Neural cell (in vitro differentiated cells): ENCODE results near the gene SERPINB5.

Source experiments
- CTCF ChIP-seq: fragments of 450-650 bp; IDR thresholded peaks from 2 replicates; pipeline ENCODE4 v1.5.1; 2014; ENCODE audit warnings: antibody characterized with exemption, mild to moderate bottlenecking, moderate library complexity; ENCODE audit not compliant: poor library complexity, severe bottlenecking
- EP300 ChIP-seq: fragments of 450-650 bp; conservative IDR thresholded peaks from 2 replicates; pipeline ENCODE4 v1.6.1; 2014; ENCODE audit warnings: antibody characterized with exemption, mild to moderate bottlenecking, moderate library complexity; ENCODE audit not compliant: poor library complexity, severe bottlenecking
- EZH2 ChIP-seq: fragments of 200-600, 300-800 bp; shearing (Covaris generic), sonication (generic); IDR thresholded peaks from 2 replicates; pipeline ENCODE4 v1.6.1; 2014; ENCODE audit warnings: antibody characterized with exemption, low read length, borderline replicate concordance, mild to moderate bottlenecking; ENCODE audit not compliant: insufficient read depth, poor library complexity, severe bottlenecking
- MXI1 ChIP-seq: fragments of 450-650 bp; conservative IDR thresholded peaks from 2 replicates; pipeline ENCODE4 v1.6.1; 2014; ENCODE audit warnings: antibody characterized with exemption, mild to moderate bottlenecking; ENCODE audit not compliant: poor library complexity, severe bottlenecking
- RAD21 ChIP-seq: fragments of 450-650 bp; conservative IDR thresholded peaks from 2 replicates; pipeline ENCODE4 v1.6.1; 2014; ENCODE audit warnings: antibody characterized with exemption, mild to moderate bottlenecking, moderate library complexity
- REST ChIP-seq: IDR thresholded peaks from 2 replicates; pipeline ENCODE4 v1.6.1; 2012; ENCODE audit warnings: borderline replicate concordance
- SMC3 ChIP-seq: fragments of 450-650 bp; conservative IDR thresholded peaks from 2 replicates; pipeline ENCODE4 v1.6.1; 2014; ENCODE audit warnings: antibody characterized with exemption, mild to moderate bottlenecking, moderate library complexity; ENCODE audit not compliant: poor library complexity

DNA sequence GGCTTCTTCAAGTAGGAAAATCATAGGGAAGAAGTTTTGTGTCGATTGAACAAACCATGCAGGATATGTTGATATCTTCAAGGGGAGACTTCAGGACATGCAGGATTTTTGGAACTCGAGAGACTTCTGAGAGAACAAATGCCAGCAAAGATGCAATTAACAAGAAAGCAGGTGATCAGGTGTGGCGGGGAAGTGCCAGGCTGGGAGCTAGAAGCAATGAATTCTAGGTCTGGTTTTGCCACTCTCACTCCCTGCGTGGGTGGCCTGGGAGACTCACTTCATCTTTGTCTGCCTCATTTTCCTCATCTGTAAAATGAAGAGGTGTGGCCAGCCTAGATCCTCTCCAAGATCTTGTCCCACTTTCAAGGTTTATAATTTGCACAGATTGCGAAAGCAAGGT is 3.1 kb downstream of the SERPINB5 start:
- no peak for TF ChIP-seq EP300
- TF ChIP-seq CTCF = no peak
- TF ChIP-seq REST = no peak
- no peak for TF ChIP-seq MXI1
- TF ChIP-seq RAD21 = no peak
- no peak for TF ChIP-seq SMC3
- TF ChIP-seq EZH2 = no peak
